Mucosa of descending colon (tissue), 3 donors: ENCODE measurements around the gene PDZRN4. TPM values are rescaled to one million over a fixed set of nuclear protein-coding genes. Genes with fewer than 3 reads are reported as not detected.

ENCODE experiments used
- ATAC-seq: fragments of 200-7000 bp; cut with Tn5 transposase; one replicate; pipeline ENCODE4 v1.9.1; 2020; ENCODE audit warnings: mild to moderate bottlenecking, moderate library complexity
- DNase-seq, 3 donors: peaks; one replicate each; pipeline ENCODE4 v3.0.0-alpha.2; 2020
- H3K36me3 ChIP-seq: fragments of 200-600 bp; one replicate; pipeline ENCODE4 v1.8.0; 2021; ENCODE audit warnings: low read depth, mild to moderate bottlenecking
- H3K4me1 ChIP-seq: fragments of 200-600 bp; one replicate; pipeline ENCODE4 v1.8.0; 2021; ENCODE audit warnings: low read depth, mild to moderate bottlenecking
- H3K4me3 ChIP-seq: fragments of 200-600 bp; one replicate; pipeline ENCODE4 v1.8.0; 2021; ENCODE audit warnings: mild to moderate bottlenecking
- H3K9me3 ChIP-seq: fragments of 200-600 bp; one replicate; pipeline ENCODE4 v1.8.0; 2021; ENCODE audit warnings: mild to moderate bottlenecking
- intact Hi-C, 2 donors: fragments of 100-400 bp; cut with DNase I in 1 of 2; cut with micrococcal nuclease in 1 of 2; formaldehyde crosslinking; loops; one replicate each; pipeline versions ENCODE4 v1.11.0 to v1.11.1; 2022; cut with DNase I, micrococcal nuclease
- total RNA-seq, 3 donors: library from RNA; stranded (reverse); fragmentation: NEBNext Ultra II Directional in 2 of 3; extraction: Animal tissue kit (Norgen Biotek cat#: 25700) in 2 of 3; gene quantifications; one replicate each; pipeline versions ENCODE4 v1.2.1 to v1.2.4, GENCODE V29; 2021 to 2023
- TF ChIP-seq, protein P1 (sequence below): fragments of 200-600 bp; IDR thresholded peaks from one replicate; pipeline ENCODE4 v1.8.0; 2022; ENCODE audit warnings: antibody characterized with exemption, mild to moderate bottlenecking
- donor health status: DM: no; HTN: no; CAD: no; lungs with moderate emphysema.
- donor health status: DM: no; HTN: no; CAD: no.
- donor health status: DM: no; HTN: yes; CAD: no.

Gene PDZRN4
- total RNA-seq, 3 donors from 2014 or later = 0.78 to 46.9 (median 2.0) TPM

DNA sequence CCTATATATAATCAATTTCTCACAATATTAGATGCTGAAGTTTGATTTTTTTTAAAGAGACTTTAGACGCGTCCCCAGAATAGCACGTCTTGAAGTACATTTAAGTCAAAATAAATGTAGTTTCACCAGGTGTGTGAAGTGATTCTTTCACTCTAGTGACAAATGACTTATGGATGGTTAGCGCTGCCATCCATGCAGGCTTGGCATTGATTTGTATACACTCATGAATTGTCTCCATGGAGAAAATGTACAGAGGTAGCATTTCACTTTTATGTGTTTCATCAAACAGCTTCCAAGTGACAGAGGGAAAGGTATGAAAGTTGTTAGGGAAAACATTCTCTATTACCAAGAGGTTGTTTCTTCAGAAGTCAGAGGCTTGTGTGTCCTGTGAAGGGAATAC is 360.8 kb downstream of the PDZRN4 start:
- Histone ChIP-seq H3K9me3 (no peaks in the 10 kb centered on the region), H3K36me3 (no peaks in the 10 kb centered on the region), H3K4me3 (no peak overlapping the region), H3K4me1 (no peaks in the 10 kb centered on the region)
- intact Hi-C loops = no loop called here
- TF ChIP-seq, protein P1, sequence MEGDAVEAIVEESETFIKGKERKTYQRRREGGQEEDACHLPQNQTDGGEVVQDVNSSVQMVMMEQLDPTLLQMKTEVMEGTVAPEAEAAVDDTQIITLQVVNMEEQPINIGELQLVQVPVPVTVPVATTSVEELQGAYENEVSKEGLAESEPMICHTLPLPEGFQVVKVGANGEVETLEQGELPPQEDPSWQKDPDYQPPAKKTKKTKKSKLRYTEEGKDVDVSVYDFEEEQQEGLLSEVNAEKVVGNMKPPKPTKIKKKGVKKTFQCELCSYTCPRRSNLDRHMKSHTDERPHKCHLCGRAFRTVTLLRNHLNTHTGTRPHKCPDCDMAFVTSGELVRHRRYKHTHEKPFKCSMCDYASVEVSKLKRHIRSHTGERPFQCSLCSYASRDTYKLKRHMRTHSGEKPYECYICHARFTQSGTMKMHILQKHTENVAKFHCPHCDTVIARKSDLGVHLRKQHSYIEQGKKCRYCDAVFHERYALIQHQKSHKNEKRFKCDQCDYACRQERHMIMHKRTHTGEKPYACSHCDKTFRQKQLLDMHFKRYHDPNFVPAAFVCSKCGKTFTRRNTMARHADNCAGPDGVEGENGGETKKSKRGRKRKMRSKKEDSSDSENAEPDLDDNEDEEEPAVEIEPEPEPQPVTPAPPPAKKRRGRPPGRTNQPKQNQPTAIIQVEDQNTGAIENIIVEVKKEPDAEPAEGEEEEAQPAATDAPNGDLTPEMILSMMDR = no peak
- DNase-seq (no peak), ATAC-seq (no peak)

DNA sequence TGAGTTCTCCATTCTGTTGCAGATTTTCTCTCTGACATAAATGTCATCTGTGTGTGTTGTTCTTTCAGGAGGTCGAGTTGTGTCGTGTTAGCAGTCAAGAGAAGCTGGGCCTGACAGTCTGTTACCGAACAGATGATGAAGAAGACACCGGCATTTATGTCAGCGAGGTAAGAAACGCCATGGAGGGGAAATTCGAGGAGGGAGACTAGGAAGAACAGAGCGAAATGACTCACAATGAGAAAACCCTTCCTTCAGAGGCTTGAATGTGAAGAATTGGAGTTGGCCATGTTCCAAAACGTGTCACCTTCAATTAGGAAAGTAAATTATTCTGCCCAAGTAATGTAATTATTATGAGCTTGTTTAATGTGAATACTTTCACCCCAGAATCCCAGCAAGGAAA is 364.5 kb downstream of the PDZRN4 start:
- Histone ChIP-seq H3K36me3 (no peaks in the 10 kb centered on the region), H3K4me1 (no peaks in the 10 kb centered on the region), H3K9me3 (no peaks in the 10 kb centered on the region), H3K4me3 (no peak overlapping the region)
- ATAC-seq (no peak), DNase-seq (no peak)
- TF ChIP-seq, protein P1 = no peak
- intact Hi-C loops = no loop called here

DNA sequence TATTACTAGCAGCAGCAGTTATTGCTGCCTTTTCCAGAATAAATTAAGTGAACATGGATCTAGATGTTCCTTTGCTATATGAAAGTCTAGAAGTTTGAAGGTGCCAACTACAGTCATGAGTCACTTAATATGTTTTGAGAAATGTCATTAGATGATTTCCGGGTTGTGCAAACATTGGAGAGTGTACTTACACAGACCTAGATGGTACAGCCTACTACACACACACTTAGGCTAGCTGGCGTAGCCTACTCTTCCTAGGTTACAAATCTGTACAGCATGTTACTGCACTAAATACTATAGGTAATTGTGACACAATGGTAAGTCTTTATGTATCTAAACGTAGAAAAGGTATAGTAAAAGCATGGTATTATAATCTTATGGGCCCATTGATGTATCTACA is 368.1 kb downstream of the PDZRN4 start:
- no peak for ATAC-seq
- Histone ChIP-seq H3K4me1 (no peaks in the 10 kb centered on the region), H3K9me3 (no peaks in the 10 kb centered on the region), H3K36me3 (no peaks in the 10 kb centered on the region), H3K4me3 (no peak overlapping the region)
- intact Hi-C loops = no loop called here
- DNase-seq = no peak
- TF ChIP-seq, protein P1 = no peak

DNA sequence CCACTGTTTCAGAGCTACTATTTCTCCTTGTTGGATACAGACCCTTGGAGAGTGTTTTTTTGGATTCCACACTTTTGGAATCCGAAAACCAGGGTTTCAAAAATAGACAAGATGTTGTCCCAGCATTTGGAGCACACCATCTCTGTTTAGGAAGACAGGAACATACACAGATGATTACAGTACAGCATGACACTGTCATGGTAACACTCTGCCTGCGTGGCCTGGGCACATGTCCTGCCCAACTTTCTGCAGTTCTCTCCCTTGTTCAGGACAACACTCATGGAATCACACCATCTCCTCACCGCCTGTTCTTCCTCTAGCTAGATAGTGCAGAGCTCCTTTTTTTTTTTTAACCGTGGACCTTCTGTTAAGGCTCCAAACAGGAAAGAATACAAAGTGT is 369.2 kb downstream of the PDZRN4 start:
- no peak for DNase-seq
- ATAC-seq = no peak
- Histone ChIP-seq H3K4me3 (no peak overlapping the region), H3K9me3 (no peaks in the 10 kb centered on the region), H3K36me3 (no peaks in the 10 kb centered on the region), H3K4me1 (no peaks in the 10 kb centered on the region)
- TF ChIP-seq, protein P1 = no peak
- intact Hi-C loops = no loop called here

DNA sequence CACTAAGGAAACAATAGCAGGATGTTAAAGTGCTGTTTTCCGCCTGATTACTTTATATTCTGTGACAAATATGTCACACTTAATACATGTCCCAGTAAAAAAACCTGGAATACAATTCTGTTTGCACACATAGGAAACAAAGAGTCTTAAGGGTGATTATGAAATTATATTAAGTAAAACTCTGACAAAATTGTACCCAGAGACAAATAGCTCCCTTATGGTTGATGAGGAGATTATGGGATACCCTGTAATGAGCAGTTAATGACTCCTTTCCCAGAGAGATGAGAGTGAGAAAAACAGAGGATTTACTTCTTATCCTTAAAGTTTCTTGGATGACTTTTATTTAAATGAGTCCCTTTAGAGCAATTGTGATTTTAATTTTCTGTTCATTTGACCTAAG is 370.6 kb downstream of the PDZRN4 start:
- intact Hi-C loops = no loop called here
- DNase-seq (no peak), ATAC-seq (no peak)
- H3K4me3 ChIP-seq = no peak overlapping the region
- H3K4me1 ChIP-seq = no peaks in the 10 kb centered on the region
- TF ChIP-seq, protein P1 = no peak
- H3K9me3 ChIP-seq = no peaks in the 10 kb centered on the region
- H3K36me3 ChIP-seq = no peaks in the 10 kb centered on the region

DNA sequence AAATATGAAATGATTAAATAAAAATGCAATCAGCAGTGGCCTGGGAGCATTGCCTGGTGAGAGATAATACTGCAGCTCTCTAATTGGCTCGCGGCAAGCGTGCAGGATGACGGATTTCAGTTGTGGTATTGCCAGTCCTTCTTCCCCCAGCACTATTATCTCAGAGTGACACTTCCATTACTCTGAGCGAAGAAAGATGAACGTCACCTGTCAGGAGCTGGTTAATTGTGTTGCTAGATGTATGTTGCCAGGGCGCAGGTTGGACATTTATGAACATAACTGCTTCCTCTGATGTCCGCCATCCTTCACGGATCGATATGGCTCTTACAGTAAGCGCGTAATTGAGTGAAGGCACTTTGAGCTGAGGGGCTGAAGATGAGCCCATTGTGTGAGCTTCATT is 374.9 kb downstream of the PDZRN4 start:
- intact Hi-C loops = no loop called here
- TF ChIP-seq, protein P1 = no peak
- H3K4me1 ChIP-seq = no peaks in the 10 kb centered on the region

More for the DNA sequence above, 374.9 kb downstream of the PDZRN4 start:
- Histone ChIP-seq H3K36me3 (no peaks in the 10 kb centered on the region), H3K9me3 (no peaks in the 10 kb centered on the region), H3K4me3 (no peak overlapping the region)
- ATAC-seq = no peak
- DNase-seq = no peak
